ENCODE results near the gene KLHL13. TPM values are rescaled to one million over a fixed set of nuclear protein-coding genes. Genes with fewer than 3 reads are reported as not detected.
"Not testable (repeated sequence)": the region's sequence is repeated elsewhere in the genome, so short reads cannot be mapped to it uniquely, and the experiment has no call there.

KLHL13 gene
- total RNA-seq, 2 experiments from 2014 or later = 0.27 to 0.35 TPM

- H3K4me3 Mint-ChIP-seq = no peak overlapping the region
- CTCF ChIA-PET = no interaction called here
- no peak for DNase-seq
- POLR2A ChIA-PET = no interaction called here
- no peaks in the 10 kb centered on the region for H3K36me3 Mint-ChIP-seq (ENCODE audit: low read depth)
- no peaks in the 10 kb centered on the region for H3K27me3 Mint-ChIP-seq
- H3K9me3 Mint-ChIP-seq = no peaks in the 10 kb centered on the region
- no peaks in the 10 kb centered on the region for H3K4me1 Mint-ChIP-seq
- H3K27ac Mint-ChIP-seq = no peak overlapping the region
Observed at GRCh38 chrX:117969782-117970181, 146.8 kb downstream of the KLHL13 start.

- H3K27ac Mint-ChIP-seq = no peak overlapping the region
- CTCF ChIA-PET = no interaction called here
- POLR2A ChIA-PET = no interaction called here
- H3K36me3 Mint-ChIP-seq (ENCODE audit: low read depth) = no peaks in the 10 kb centered on the region
- H3K27me3 Mint-ChIP-seq = no peaks in the 10 kb centered on the region
- no peak for DNase-seq
- H3K4me1 Mint-ChIP-seq = no peaks in the 10 kb centered on the region
- H3K4me3 Mint-ChIP-seq = no peak overlapping the region
- H3K9me3 Mint-ChIP-seq = no peaks in the 10 kb centered on the region
Observed at GRCh38 chrX:117969328-117969727, 147.3 kb downstream of the KLHL13 start.

- H3K4me3 Mint-ChIP-seq = no peak overlapping the region
- POLR2A ChIA-PET = no interaction called here
- CTCF ChIA-PET = no interaction called here
Observed at GRCh38 chrX:117959045-117959444, 157.6 kb downstream of the KLHL13 start.

GRCh38 chrX:117957128-117957527 lies 159.5 kb downstream of the KLHL13 start:
- Mint-ChIP-seq H3K27me3 (no peaks in the 10 kb centered on the region), H3K4me3 (no peak overlapping the region), H3K27ac (no peak overlapping the region), H3K36me3 (ENCODE audit: low read depth) (no peaks in the 10 kb centered on the region), H3K9me3 (no peaks in the 10 kb centered on the region), H3K4me1 (no peaks in the 10 kb centered on the region)
- ChIA-PET CTCF (no interaction called here), POLR2A (no interaction called here)
- DNase-seq = no peak

More at GRCh38 chrX:117959045-117959444, 157.6 kb downstream of the KLHL13 start:
- H3K27ac Mint-ChIP-seq = no peak overlapping the region
- no peaks in the 10 kb centered on the region for H3K36me3 Mint-ChIP-seq (ENCODE audit: low read depth)
- H3K4me1 Mint-ChIP-seq = no peaks in the 10 kb centered on the region
- H3K9me3 Mint-ChIP-seq = no peaks in the 10 kb centered on the region
- no peaks in the 10 kb centered on the region for H3K27me3 Mint-ChIP-seq
- no peak for DNase-seq

- H3K27me3 Mint-ChIP-seq; H3K4me1 Mint-ChIP-seq; H3K36me3 Mint-ChIP-seq (ENCODE audit: low read depth); CTCF ChIA-PET; POLR2A ChIA-PET; DNase-seq; H3K4me3 Mint-ChIP-seq; H3K27ac Mint-ChIP-seq; H3K9me3 Mint-ChIP-seq: not testable (repeated sequence)
Observed at GRCh38 chrX:117939296-117939695, 177.3 kb downstream of the KLHL13 start.

GRCh38 chrX:117936118-117936517 lies 180.5 kb downstream of the KLHL13 start:
- H3K27me3 Mint-ChIP-seq = no peaks in the 10 kb centered on the region
- CTCF ChIA-PET = no interaction called here

GRCh38 chrX:117930116-117930515 lies 186.5 kb downstream of the KLHL13 start:
- DNase-seq; H3K27ac Mint-ChIP-seq; H3K36me3 Mint-ChIP-seq (ENCODE audit: low read depth); POLR2A ChIA-PET; H3K4me3 Mint-ChIP-seq; CTCF ChIA-PET; H3K27me3 Mint-ChIP-seq; H3K9me3 Mint-ChIP-seq; H3K4me1 Mint-ChIP-seq: not testable (repeated sequence)

More at GRCh38 chrX:117936118-117936517, 180.5 kb downstream of the KLHL13 start:
- Mint-ChIP-seq H3K27ac (no peak overlapping the region), H3K4me3 (no peak overlapping the region), H3K36me3 (ENCODE audit: low read depth) (no peaks in the 10 kb centered on the region), H3K9me3 (no peaks in the 10 kb centered on the region), H3K4me1 (no peaks in the 10 kb centered on the region)
- POLR2A ChIA-PET = no interaction called here
- DNase-seq = no peak

- POLR2A ChIA-PET = no interaction called here
- no peaks in the 10 kb centered on the region for H3K36me3 Mint-ChIP-seq (ENCODE audit: low read depth)
- H3K4me3 Mint-ChIP-seq = no peak overlapping the region
- no peak overlapping the region for H3K27ac Mint-ChIP-seq
- H3K9me3 Mint-ChIP-seq = no peaks in the 10 kb centered on the region
- H3K27me3 Mint-ChIP-seq = no peaks in the 10 kb centered on the region
- DNase-seq = no peak
- CTCF ChIA-PET = no interaction called here
- no peaks in the 10 kb centered on the region for H3K4me1 Mint-ChIP-seq
Observed at GRCh38 chrX:117919755-117920154, 196.9 kb downstream of the KLHL13 start.

GRCh38 chrX:117910216-117910615 lies 206.4 kb downstream of the KLHL13 start:
- Mint-ChIP-seq H3K4me3 (no peak overlapping the region), H3K4me1 (no peaks in the 10 kb centered on the region), H3K27ac (no peak overlapping the region), H3K36me3 (ENCODE audit: low read depth) (no peaks in the 10 kb centered on the region), H3K9me3 (no peaks in the 10 kb centered on the region), H3K27me3 (no peaks in the 10 kb centered on the region)
- DNase-seq = no peak
- CTCF ChIA-PET = no interaction called here
- POLR2A ChIA-PET = no interaction called here

GRCh38 chrX:117898226-117898625 lies 218.4 kb downstream of the KLHL13 start:
- Mint-ChIP-seq H3K36me3 (ENCODE audit: low read depth) (no peaks in the 10 kb centered on the region), H3K4me3 (no peak overlapping the region), H3K27me3 (no peaks in the 10 kb centered on the region), H3K4me1 (peaks cover 7% of the 10 kb centered on the region), H3K9me3 (no peaks in the 10 kb centered on the region), H3K27ac (no peak overlapping the region)
- POLR2A ChIA-PET = no interaction called here
- CTCF ChIA-PET = interaction anchor here (0.6 kb wide), 1 partner anchor 1223 kb away, joined by 3 read pairs; no protein-coding TSS in a partner anchor
- DNase-seq = no peak

- CTCF ChIA-PET = no interaction called here
- Mint-ChIP-seq H3K27me3 (no peaks in the 10 kb centered on the region), H3K4me3 (no peak overlapping the region), H3K9me3 (no peaks in the 10 kb centered on the region), H3K36me3 (ENCODE audit: low read depth) (no peaks in the 10 kb centered on the region), H3K27ac (no peak overlapping the region), H3K4me1 (peaks cover 7% of the 10 kb centered on the region)
- DNase-seq = no peak
- POLR2A ChIA-PET = no interaction called here
Observed at GRCh38 chrX:117895418-117895817, 221.2 kb downstream of the KLHL13 start.

GRCh38 chrX:117892469-117892868 lies 224.1 kb downstream of the KLHL13 start:
- POLR2A ChIA-PET = no interaction called here
- H3K27me3 Mint-ChIP-seq = no peaks in the 10 kb centered on the region
- no peak for DNase-seq
- H3K9me3 Mint-ChIP-seq = no peaks in the 10 kb centered on the region
- CTCF ChIA-PET = no interaction called here
- H3K36me3 Mint-ChIP-seq (ENCODE audit: low read depth) = no peaks in the 10 kb centered on the region
- no peak overlapping the region for H3K4me3 Mint-ChIP-seq
- H3K27ac Mint-ChIP-seq = no peak overlapping the region
- peaks cover 7% of the 10 kb centered on the region for H3K4me1 Mint-ChIP-seq

- ChIA-PET CTCF (no interaction called here), POLR2A (no interaction called here)
- Mint-ChIP-seq H3K36me3 (ENCODE audit: low read depth) (no peaks in the 10 kb centered on the region), H3K4me3 (no peak overlapping the region), H3K27me3 (no peaks in the 10 kb centered on the region), H3K9me3 (peaks cover 5% of the 10 kb centered on the region), H3K27ac (no peak overlapping the region), H3K4me1 (no peaks in the 10 kb centered on the region)
- no peak for DNase-seq
Observed at GRCh38 chrX:117871796-117872195, 244.8 kb downstream of the KLHL13 start.

- H3K27ac Mint-ChIP-seq = no peak overlapping the region
- no peak overlapping the region for H3K4me3 Mint-ChIP-seq
- ChIA-PET POLR2A (no interaction called here), CTCF (no interaction called here)
- no peak for DNase-seq
- H3K27me3 Mint-ChIP-seq = no peaks in the 10 kb centered on the region
- no peaks in the 10 kb centered on the region for H3K4me1 Mint-ChIP-seq
- H3K9me3 Mint-ChIP-seq = no peaks in the 10 kb centered on the region
- no peaks in the 10 kb centered on the region for H3K36me3 Mint-ChIP-seq (ENCODE audit: low read depth)
Observed at GRCh38 chrX:117860517-117860916, 256.1 kb downstream of the KLHL13 start.

- H3K4me1 Mint-ChIP-seq = no peaks in the 10 kb centered on the region
Observed at GRCh38 chrX:117854806-117855205, 261.8 kb downstream of the KLHL13 start.

More at GRCh38 chrX:117854806-117855205, 261.8 kb downstream of the KLHL13 start:
- H3K27ac Mint-ChIP-seq = no peak overlapping the region
- no peaks in the 10 kb centered on the region for H3K9me3 Mint-ChIP-seq
- no peak overlapping the region for H3K4me3 Mint-ChIP-seq
- no peaks in the 10 kb centered on the region for H3K27me3 Mint-ChIP-seq
- H3K36me3 Mint-ChIP-seq (ENCODE audit: low read depth) = no peaks in the 10 kb centered on the region
- ChIA-PET CTCF (no interaction called here), POLR2A (no interaction called here)
- DNase-seq = no peak

Data from activated CD4-positive, alpha-beta T cell treated with anti-CD3 and anti-CD28 coated beads, Interleukin-2, amount 10 ng/mL, durations not matched to agents 7 days and 5 days (primary cell).